GM13977 (cell line): Measurements from ENCODE around the gene SPATA13.

Experiments used
- DNase-seq: peaks from one replicate; pipeline ENCODE4 v3.0.0; 2012; ENCODE audit warnings: low spot score
- in situ Hi-C: fragments of 300-500 bp; cut with MboI; formaldehyde crosslinking; loops from one replicate; pipeline ENCODE4 v1.12.0; 2022; ENCODE audit warnings: low sequenced_read_pairs, low pct_unique_long_range_greater_than_20kb, mixed read lengths, inconsistent platforms; ENCODE audit not compliant: unreplicated experiment
- TF ChIP-seq, protein P1 (sequence below): IDR thresholded peaks from 2 replicates; pipeline ENCODE4 v1.5.1; 2012; ENCODE audit warnings: mild to moderate bottlenecking, control low read depth; ENCODE audit not compliant: insufficient read depth; ENCODE audit errors: extremely low read depth, missing control alignments

The SPATA13 gene

DNA sequence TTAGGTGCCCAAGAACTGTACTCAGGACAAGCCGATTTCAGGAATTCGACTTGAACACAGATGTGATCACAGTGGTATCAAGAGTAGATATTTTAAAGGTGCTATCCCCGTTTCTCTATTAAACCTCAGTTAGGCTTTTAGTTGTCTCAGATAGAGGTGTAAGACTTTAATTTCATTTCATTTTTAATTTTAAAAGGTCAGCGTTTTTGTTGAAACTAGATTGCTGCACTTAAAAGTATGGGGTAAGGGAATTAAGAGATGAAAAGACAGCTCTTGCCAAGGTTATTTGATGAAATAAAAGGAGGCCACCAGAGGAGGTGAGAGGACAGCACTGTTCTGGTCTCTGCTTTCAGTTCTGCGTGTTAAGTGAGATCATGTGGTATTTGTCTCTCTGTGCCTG is 48.6 kb downstream of the SPATA13 start:
- DNase-seq = no peak
- in situ Hi-C loops = loop anchor here (25.0 kb wide), 2 partner anchors 172 to 297 kb away; no protein-coding TSS in a partner anchor
- TF ChIP-seq, protein P1, sequence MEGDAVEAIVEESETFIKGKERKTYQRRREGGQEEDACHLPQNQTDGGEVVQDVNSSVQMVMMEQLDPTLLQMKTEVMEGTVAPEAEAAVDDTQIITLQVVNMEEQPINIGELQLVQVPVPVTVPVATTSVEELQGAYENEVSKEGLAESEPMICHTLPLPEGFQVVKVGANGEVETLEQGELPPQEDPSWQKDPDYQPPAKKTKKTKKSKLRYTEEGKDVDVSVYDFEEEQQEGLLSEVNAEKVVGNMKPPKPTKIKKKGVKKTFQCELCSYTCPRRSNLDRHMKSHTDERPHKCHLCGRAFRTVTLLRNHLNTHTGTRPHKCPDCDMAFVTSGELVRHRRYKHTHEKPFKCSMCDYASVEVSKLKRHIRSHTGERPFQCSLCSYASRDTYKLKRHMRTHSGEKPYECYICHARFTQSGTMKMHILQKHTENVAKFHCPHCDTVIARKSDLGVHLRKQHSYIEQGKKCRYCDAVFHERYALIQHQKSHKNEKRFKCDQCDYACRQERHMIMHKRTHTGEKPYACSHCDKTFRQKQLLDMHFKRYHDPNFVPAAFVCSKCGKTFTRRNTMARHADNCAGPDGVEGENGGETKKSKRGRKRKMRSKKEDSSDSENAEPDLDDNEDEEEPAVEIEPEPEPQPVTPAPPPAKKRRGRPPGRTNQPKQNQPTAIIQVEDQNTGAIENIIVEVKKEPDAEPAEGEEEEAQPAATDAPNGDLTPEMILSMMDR = no peak

DNA sequence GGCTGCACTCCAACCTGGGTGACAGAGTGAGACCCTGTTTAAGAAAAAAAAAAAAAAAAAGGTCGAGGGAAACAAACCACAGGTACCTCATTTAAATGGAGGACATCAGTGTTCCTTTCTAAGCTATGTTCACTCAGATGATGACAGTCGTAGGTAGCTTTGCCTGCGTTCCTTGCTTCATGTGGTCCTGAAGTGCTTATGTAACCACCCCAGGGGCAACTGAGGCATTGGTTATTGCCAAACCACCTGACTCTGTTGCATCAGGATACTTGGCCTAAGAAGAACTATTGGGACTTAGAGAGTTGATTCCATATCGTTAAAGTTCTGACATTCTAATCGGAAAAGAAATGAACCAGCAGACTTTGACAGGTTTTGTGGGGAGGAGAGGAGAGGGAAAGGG is 51.7 kb downstream of the SPATA13 start:
- in situ Hi-C loops = loop anchor here (25.0 kb wide), 2 partner anchors 175 to 300 kb away; no protein-coding TSS in a partner anchor
- TF ChIP-seq, protein P1 = no peak
- DNase-seq = no peak

DNA sequence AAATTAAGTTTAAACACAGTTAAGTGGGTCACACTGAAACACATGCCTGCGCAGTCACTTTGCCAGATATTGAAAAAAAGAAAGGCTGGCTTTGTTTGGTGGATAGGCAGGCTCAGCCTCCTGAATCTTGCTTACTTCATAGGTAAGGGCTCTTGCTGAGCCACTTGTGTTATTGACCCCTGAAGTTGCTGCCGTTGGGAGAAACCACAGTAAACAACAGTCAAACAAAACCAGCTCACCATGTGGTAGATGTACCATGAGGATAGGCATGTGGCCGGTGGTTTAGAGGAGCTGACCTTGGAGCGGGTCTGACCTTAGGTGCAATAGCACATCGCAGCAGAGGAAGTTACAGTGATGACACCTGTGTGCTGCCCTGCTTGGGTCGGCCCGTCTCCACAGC is 52.2 kb downstream of the SPATA13 start:
- no peak for DNase-seq
- in situ Hi-C loops = loop anchor here (25.0 kb wide), 2 partner anchors 175 to 300 kb away; no protein-coding TSS in a partner anchor

DNA sequence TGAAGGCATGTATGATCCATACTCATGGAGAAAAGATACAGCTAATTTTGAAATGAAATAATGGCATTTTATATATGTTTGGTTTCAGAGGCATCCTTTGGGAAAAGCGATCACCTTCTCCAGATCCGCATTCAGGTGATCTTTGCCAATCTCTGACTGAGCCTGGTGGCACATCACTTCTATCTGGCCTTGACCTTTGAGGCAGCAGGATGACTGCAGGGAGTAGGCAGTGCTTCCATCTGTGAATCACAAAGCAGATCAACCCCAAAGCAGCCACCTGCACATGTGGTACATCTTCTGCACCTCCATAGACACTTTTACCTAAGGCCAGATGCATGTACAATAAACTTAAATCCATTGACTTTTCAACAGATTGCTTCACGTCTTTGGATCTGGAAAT is 53.4 kb downstream of the SPATA13 start:
- in situ Hi-C loops = loop anchor here (25.0 kb wide), 2 partner anchors 177 to 302 kb away; no protein-coding TSS in a partner anchor

More for the DNA sequence above, 52.2 kb downstream of the SPATA13 start:
- TF ChIP-seq, protein P1 = no peak

DNA sequence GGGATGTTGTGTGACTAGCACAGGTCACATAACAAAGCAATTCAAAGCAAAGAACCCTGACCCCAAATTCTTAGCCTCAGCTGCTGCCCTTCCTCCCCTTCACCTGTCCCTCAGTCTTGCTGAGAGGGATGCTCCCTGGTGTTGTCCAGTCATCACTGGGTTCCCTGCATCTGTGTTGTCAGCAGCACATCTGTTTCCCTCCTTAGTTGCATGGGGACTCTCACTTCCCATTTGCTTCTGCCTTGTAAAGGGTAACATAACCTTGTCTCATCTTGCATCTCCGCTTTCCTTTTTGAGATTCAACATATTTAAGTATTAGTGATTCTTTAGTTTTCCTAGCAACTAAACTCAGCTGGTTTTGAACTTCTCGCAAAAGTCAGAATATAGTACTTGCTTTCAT is 54.0 kb downstream of the SPATA13 start:
- DNase-seq = no peak
- in situ Hi-C loops = loop anchor here (25.0 kb wide), 2 partner anchors 177 to 302 kb away; no protein-coding TSS in a partner anchor
- TF ChIP-seq, protein P1 = no peak

More for the DNA sequence above, 53.4 kb downstream of the SPATA13 start:
- TF ChIP-seq, protein P1 = no peak
- DNase-seq = no peak

DNA sequence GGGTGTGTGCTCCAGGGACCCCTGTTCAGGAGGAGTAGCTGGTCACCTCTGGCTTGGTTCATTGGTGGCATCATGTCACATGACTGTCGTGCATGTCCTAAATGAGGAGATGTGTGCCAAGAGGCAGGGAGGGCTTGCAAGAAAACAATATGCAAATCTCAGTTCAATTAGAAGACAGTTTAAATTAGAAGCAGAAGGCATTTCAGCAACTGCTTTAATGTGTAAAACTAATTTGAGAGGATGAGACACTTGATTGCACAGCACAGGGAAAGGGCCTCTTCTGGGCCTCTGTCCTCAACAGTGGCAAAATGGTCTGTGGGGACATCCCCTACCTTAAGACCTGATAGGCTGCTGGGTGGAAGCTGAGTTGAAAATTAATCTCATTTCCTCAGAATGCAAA is 54.6 kb downstream of the SPATA13 start:
- no peak for DNase-seq
- TF ChIP-seq, protein P1 = no peak
- in situ Hi-C loops = loop anchor here (25.0 kb wide), 2 partner anchors 178 to 303 kb away; no protein-coding TSS in a partner anchor

DNA sequence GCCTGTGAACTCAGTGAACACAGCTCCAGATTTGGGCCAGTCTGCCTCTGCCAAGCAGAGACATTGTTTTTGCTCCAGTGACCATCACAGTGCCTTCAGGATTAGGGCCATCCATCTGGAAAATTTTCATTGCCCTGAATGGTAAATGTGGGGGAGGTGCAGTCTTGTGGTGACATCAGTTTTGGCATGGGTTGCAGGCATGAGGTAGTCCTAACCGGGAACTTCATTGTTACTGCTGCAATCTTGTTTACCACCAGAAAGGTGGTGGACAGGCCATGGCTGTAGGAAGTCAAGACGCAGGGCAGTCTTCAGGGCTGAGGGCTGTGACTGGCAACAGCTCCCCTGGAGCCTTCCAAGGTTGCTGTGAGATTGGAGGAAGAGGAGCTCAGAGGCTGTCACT is 55.2 kb downstream of the SPATA13 start:
- in situ Hi-C loops = loop anchor here (25.0 kb wide), 2 partner anchors 178 to 303 kb away; no protein-coding TSS in a partner anchor
- no peak for DNase-seq
- TF ChIP-seq, protein P1 = no peak
